HEK293 (cell line): ENCODE data around the gene PKN3.

Source experiments
- CTCF ChIA-PET: fragments of 350-600 bp; formaldehyde crosslinking; extraction: SDS; loops from one replicate; lab custom pipeline; 2021; ENCODE audit warnings: antibody characterized with exemption; lab: Yijun Ruan, JAX
- POLR2A ChIA-PET: fragments of 300-600 bp; formaldehyde crosslinking; extraction: SDS; loops from one replicate; lab custom pipeline; 2020; ENCODE audit warnings: antibody characterized with exemption, inconsistent platforms; lab: Yijun Ruan, JAX
- H3K27ac ChIP-seq: fragments of 200-500 bp; sonication (Bioruptor generic); 2 replicates; pipeline ENCODE4 v1.5.1; 2014; ENCODE audit warnings: low read depth, low read length, control low read depth, inconsistent platforms; ENCODE audit errors: extremely low read depth
- H3K36me3 ChIP-seq, 2 experiments: fragments of 200-500 bp in 1 of 2; sonication (Bioruptor generic) in 1 of 2; 1 replicate in 1 of 2; 2 replicates in 1 of 2; pipeline ENCODE4 v1.5.1; 2014 to 2017; ENCODE audit warnings: inconsistent platforms in 2 of 2, low read length in 2 of 2; ENCODE audit not compliant: control insufficient read depth in 2 of 2, insufficient read depth in 1 of 2
- H3K4me1 ChIP-seq: fragments of 200-500 bp; sonication (Bioruptor generic); 2 replicates; pipeline ENCODE4 v1.5.1; 2014; ENCODE audit warnings: mild to moderate bottlenecking, low read length, inconsistent platforms; ENCODE audit not compliant: control insufficient read depth, insufficient read depth
- H3K4me3 ChIP-seq: 2 replicates; pipeline ENCODE4 v1.5.1; 2011; ENCODE audit warnings: low read depth, mild to moderate bottlenecking, control low read depth, low read length, moderate library complexity
- H3K9me3 ChIP-seq: fragments of 200-500 bp; sonication (Bioruptor generic); 2 replicates; pipeline ENCODE4 v1.5.1; 2014; ENCODE audit warnings: low read depth, low read length, inconsistent platforms; ENCODE audit not compliant: control insufficient read depth, insufficient read depth
- KLF10 ChIP-seq: fragments of 450-650 bp; IDR thresholded peaks from 2 replicates; pipeline ENCODE4 v1.5.1; 2018; ENCODE audit warnings: missing biosample characterization, mild to moderate bottlenecking, missing genetic modification characterization
- SETDB1 ChIP-seq: IDR thresholded peaks from one replicate; pipeline ENCODE4 v1.6.1; 2017; ENCODE audit warnings: mild to moderate bottlenecking, low read length, moderate library complexity, mixed read lengths; ENCODE audit not compliant: insufficient read length
- SP2 ChIP-seq: fragments of 450-650 bp; formaldehyde crosslinking; IDR thresholded peaks from 2 replicates; pipeline ENCODE4 v1.5.1; 2016; ENCODE audit warnings: missing biosample characterization, missing genetic modification characterization
- SP3 ChIP-seq: fragments of 450-650 bp; formaldehyde crosslinking; IDR thresholded peaks from 2 replicates; pipeline ENCODE4 v1.5.1; 2016; ENCODE audit warnings: missing biosample characterization, missing genetic modification characterization
- YY2 ChIP-seq: fragments of 450-650 bp; formaldehyde crosslinking; IDR thresholded peaks from 2 replicates; pipeline ENCODE4 v1.5.1; 2016; ENCODE audit warnings: missing biosample characterization, missing genetic modification characterization
- ZBTB1 ChIP-seq: fragments of 450-650 bp; formaldehyde crosslinking; IDR thresholded peaks from 2 replicates; pipeline ENCODE4 v1.5.1; 2016; ENCODE audit warnings: missing biosample characterization, missing genetic modification characterization
- ZBTB8A ChIP-seq: fragments of 450-650 bp; formaldehyde crosslinking; IDR thresholded peaks from 2 replicates; pipeline ENCODE4 v1.5.1; 2016; ENCODE audit warnings: missing biosample characterization, missing genetic modification characterization
- ZFP41 ChIP-seq: fragments of 450-650 bp; formaldehyde crosslinking; IDR thresholded peaks from 2 replicates; pipeline ENCODE4 v1.5.1; 2016; ENCODE audit warnings: missing biosample characterization, missing genetic modification characterization, borderline replicate concordance
- ZFP69B ChIP-seq: fragments of 450-650 bp; formaldehyde crosslinking; IDR thresholded peaks from 2 replicates; pipeline ENCODE4 v1.5.1; 2016; ENCODE audit warnings: missing biosample characterization, missing genetic modification characterization
- ZNF2 ChIP-seq: fragments of 450-650 bp; formaldehyde crosslinking; IDR thresholded peaks from 2 replicates; pipeline ENCODE4 v1.5.1; 2016; ENCODE audit warnings: missing biosample characterization, missing genetic modification characterization
- ZNF23 ChIP-seq: fragments of 450-650 bp; formaldehyde crosslinking; IDR thresholded peaks from 2 replicates; pipeline ENCODE4 v1.5.1; 2016; ENCODE audit warnings: missing biosample characterization, missing genetic modification characterization, borderline replicate concordance
- ZNF324 ChIP-seq: fragments of 450-650 bp; formaldehyde crosslinking; IDR thresholded peaks from 2 replicates; pipeline ENCODE4 v1.5.1; 2016; ENCODE audit warnings: missing biosample characterization, missing genetic modification characterization
- ZNF423 ChIP-seq: fragments of 450-650 bp; formaldehyde crosslinking; IDR thresholded peaks from 2 replicates; pipeline ENCODE4 v1.5.1; 2016; ENCODE audit warnings: missing biosample characterization, missing genetic modification characterization
- ZNF48 ChIP-seq: fragments of 450-650 bp; formaldehyde crosslinking; IDR thresholded peaks from 2 replicates; pipeline ENCODE4 v1.5.1; 2016; ENCODE audit warnings: missing biosample characterization, missing genetic modification characterization
- ZNF677 ChIP-seq: fragments of 450-650 bp; IDR thresholded peaks from 2 replicates; pipeline ENCODE4 v1.5.0; 2018; ENCODE audit warnings: missing biosample characterization, mild to moderate bottlenecking, missing genetic modification characterization, moderate library complexity
- ZNF76 ChIP-seq: fragments of 450-650 bp; formaldehyde crosslinking; IDR thresholded peaks from 2 replicates; pipeline ENCODE4; 2016; ENCODE audit warnings: low read depth, missing biosample characterization, missing genetic modification characterization, borderline replicate concordance
- ZNF785 ChIP-seq: fragments of 450-650 bp; formaldehyde crosslinking; IDR thresholded peaks from 2 replicates; pipeline ENCODE4 v1.5.1; 2016; ENCODE audit warnings: missing biosample characterization, missing genetic modification characterization
- ZNF830 ChIP-seq: fragments of 450-650 bp; IDR thresholded peaks from 2 replicates; pipeline ENCODE4 v1.5.0; 2018; ENCODE audit warnings: missing biosample characterization, missing genetic modification characterization, low read depth, mild to moderate bottlenecking, moderate library complexity
- TF ChIP-seq, protein P1 (sequence below): fragments of 450-650 bp; formaldehyde crosslinking; IDR thresholded peaks from 2 replicates; pipeline ENCODE4 v1.5.1; 2016; ENCODE audit warnings: missing biosample characterization, missing genetic modification characterization
- TF ChIP-seq, protein P2 (sequence below): fragments of 450-650 bp; formaldehyde crosslinking; IDR thresholded peaks from 2 replicates; pipeline ENCODE4 v1.5.1; 2016; ENCODE audit warnings: missing biosample characterization, missing genetic modification characterization
- TF ChIP-seq, protein P3 (sequence below): fragments of 450-650 bp; formaldehyde crosslinking; conservative IDR thresholded peaks from 2 replicates; pipeline ENCODE4 v1.5.1; 2016; ENCODE audit warnings: low read depth, missing biosample characterization, missing genetic modification characterization
- TF ChIP-seq, protein P4 (sequence below): fragments of 450-650 bp; formaldehyde crosslinking; IDR thresholded peaks from 2 replicates; pipeline ENCODE4 v1.5.1; 2016; ENCODE audit warnings: missing biosample characterization, missing genetic modification characterization
- TF ChIP-seq, protein P5 (sequence below): fragments of 450-650 bp; formaldehyde crosslinking; IDR thresholded peaks from 2 replicates; pipeline ENCODE4 v1.5.1; 2016; ENCODE audit warnings: missing biosample characterization, missing genetic modification characterization

Gene PKN3

DNA sequence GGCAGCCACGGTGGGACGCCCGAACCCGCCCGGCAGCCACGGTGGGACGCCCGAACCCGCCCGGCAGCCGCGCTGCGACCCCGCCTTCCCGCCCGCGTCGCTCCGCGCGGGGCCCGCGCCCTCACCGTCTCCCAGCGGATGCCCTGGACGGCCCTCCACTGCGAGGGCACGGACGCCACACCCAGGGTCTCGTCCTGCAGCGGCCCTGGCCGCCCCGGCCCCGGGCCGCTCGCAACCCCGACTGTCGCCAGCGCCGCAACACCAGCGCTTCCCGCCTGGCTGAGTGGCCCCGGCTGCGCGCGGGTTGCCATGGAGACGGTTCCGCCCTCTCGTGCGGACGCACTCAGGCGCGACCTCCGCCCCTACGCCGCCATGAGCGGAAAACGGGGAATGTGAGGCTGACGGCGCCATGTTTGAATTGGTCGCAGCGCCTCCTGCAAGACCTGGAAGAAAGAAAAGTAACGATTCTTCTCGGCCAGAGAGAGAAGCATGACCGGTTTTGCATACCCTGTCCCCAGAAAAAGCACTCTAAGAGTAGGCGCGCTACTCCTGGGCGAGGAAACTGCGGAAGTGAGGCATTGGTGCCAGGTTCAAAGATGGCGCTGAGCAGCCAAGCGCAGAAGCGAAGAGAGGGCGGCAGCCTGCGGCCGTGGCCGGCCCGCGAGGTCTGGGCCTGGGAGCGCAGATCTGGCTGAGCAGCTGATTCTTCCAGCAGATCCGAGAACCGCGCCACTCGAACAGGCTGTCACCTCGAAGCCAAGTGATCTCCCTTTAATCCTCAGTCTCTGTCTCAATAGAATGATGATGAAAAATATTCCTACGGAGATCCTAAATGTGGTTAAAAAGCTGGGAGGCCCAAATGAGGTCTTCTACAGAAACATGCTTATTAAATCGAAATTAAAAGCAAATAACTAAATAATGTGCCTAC, 45.6 kb upstream of the PKN3 start, which contains the start of gene DYNC2I2:
DYNC2I2 (minus strand) TSS at position 432 of the 928 bp plus-strand sequence; CDS start at position 311, 121 bp downstream.
- no peaks in the 10 kb centered on the region for H3K4me1 ChIP-seq
- H3K27ac ChIP-seq: peak within 1 kb of the TSS; percentile 90
- peaks cover 0 to 2% of the 10 kb centered on the region in 2 experiments; a peak in 2 of 3 replicates for H3K36me3 ChIP-seq
- ChIA-PET POLR2A (interaction anchor here (1.6 to 1.8 kb wide), 3 partner anchors 21 to 33 kb away, joined by 4 to 12 read pairs (median 6); partner anchors contain the start of gene SET), CTCF (interaction anchor here (0.6 kb wide), 2 partner anchors 215 to 332 kb away, joined by 3 read pairs; no protein-coding TSS in a partner anchor)
- no peaks in the 10 kb centered on the region for H3K9me3 ChIP-seq
- H3K4me3 ChIP-seq: peak within 1 kb of the TSS; percentile 69
- TF ChIP-seq ZNF785 (tag by site-specific recombination) (no peak), ZNF830 (tag by site-specific recombination) (no peak), ZNF2 (tag by site-specific recombination) (peak; percentile 95), ZNF48 (no peak), ZNF423 (tag by site-specific recombination) (no peak), ZNF677 (tag by site-specific recombination) (0 out of 2 replicates have a peak, but pooled peaks have one; percentile 35), SP3 (tag by site-specific recombination) (peak; percentile 98), ZNF23 (tag by site-specific recombination) (no peak), ZFP69B (tag by site-specific recombination) (0 out of 2 replicates have a peak, but pooled peaks have one; percentile 48), ZBTB1 (tag by site-specific recombination) (peak; percentile 100), ZFP41 (tag by site-specific recombination) (no peak), YY2 (tag by site-specific recombination) (peak; percentile 99), ZBTB8A (tag by site-specific recombination) (peak; percentile 70), SETDB1 (no peak), ZNF324 (peak; percentile 97), KLF10 (tag by site-specific recombination) (peak; percentile 45; the same call in 1 of the 2 replicates), ZNF76 (tag by site-specific recombination) (peak; percentile 94), SP2 (peak; percentile 85)
- TF ChIP-seq, protein P1, sequence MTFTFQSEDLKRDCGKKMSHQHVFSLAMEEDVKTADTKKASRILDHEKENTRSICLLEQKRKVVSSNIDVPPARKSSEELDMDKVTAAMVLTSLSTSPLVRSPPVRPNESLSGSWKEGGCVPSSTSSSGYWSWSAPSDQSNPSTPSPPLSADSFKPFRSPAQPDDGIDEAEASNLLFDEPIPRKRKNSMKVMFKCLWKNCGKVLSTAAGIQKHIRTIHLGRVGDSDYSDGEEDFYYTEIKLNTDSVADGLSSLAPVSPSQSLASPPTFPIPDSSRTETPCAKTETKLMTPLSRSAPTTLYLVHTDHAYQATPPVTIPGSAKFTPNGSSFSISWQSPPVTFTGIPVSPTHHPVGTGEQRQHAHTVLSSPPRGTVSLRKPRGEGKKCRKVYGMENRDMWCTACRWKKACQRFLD (tag by site-specific recombination): no peak
- TF ChIP-seq, protein P2, sequence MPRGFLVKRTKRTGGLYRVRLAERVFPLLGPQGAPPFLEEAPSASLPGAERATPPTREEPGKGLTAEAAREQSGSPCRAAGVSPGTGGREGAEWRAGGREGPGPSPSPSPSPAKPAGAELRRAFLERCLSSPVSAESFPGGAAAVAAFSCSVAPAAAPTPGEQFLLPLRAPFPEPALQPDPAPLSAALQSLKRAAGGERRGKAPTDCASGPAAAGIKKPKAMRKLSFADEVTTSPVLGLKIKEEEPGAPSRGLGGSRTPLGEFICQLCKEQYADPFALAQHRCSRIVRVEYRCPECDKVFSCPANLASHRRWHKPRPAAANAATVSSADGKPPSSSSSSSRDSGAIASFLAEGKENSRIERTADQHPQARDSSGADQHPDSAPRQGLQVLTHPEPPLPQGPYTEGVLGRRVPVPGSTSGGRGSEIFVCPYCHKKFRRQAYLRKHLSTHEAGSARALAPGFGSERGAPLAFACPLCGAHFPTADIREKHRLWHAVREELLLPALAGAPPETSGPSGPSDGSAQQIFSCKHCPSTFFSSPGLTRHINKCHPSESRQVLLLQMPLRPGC: peak; percentile 90
- TF ChIP-seq, protein P3, sequence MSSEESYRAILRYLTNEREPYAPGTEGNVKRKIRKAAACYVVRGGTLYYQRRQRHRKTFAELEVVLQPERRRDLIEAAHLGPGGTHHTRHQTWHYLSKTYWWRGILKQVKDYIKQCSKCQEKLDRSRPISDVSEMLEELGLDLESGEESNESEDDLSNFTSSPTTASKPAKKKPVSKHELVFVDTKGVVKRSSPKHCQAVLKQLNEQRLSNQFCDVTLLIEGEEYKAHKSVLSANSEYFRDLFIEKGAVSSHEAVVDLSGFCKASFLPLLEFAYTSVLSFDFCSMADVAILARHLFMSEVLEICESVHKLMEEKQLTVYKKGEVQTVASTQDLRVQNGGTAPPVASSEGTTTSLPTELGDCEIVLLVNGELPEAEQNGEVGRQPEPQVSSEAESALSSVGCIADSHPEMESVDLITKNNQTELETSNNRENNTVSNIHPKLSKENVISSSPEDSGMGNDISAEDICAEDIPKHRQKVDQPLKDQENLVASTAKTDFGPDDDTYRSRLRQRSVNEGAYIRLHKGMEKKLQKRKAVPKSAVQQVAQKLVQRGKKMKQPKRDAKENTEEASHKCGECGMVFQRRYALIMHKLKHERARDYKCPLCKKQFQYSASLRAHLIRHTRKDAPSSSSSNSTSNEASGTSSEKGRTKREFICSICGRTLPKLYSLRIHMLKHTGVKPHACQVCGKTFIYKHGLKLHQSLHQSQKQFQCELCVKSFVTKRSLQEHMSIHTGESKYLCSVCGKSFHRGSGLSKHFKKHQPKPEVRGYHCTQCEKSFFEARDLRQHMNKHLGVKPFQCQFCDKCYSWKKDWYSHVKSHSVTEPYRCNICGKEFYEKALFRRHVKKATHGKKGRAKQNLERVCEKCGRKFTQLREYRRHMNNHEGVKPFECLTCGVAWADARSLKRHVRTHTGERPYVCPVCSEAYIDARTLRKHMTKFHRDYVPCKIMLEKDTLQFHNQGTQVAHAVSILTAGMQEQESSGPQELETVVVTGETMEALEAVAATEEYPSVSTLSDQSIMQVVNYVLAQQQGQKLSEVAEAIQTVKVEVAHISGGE (tag by site-specific recombination): peak; percentile 57
- TF ChIP-seq, protein P4, sequence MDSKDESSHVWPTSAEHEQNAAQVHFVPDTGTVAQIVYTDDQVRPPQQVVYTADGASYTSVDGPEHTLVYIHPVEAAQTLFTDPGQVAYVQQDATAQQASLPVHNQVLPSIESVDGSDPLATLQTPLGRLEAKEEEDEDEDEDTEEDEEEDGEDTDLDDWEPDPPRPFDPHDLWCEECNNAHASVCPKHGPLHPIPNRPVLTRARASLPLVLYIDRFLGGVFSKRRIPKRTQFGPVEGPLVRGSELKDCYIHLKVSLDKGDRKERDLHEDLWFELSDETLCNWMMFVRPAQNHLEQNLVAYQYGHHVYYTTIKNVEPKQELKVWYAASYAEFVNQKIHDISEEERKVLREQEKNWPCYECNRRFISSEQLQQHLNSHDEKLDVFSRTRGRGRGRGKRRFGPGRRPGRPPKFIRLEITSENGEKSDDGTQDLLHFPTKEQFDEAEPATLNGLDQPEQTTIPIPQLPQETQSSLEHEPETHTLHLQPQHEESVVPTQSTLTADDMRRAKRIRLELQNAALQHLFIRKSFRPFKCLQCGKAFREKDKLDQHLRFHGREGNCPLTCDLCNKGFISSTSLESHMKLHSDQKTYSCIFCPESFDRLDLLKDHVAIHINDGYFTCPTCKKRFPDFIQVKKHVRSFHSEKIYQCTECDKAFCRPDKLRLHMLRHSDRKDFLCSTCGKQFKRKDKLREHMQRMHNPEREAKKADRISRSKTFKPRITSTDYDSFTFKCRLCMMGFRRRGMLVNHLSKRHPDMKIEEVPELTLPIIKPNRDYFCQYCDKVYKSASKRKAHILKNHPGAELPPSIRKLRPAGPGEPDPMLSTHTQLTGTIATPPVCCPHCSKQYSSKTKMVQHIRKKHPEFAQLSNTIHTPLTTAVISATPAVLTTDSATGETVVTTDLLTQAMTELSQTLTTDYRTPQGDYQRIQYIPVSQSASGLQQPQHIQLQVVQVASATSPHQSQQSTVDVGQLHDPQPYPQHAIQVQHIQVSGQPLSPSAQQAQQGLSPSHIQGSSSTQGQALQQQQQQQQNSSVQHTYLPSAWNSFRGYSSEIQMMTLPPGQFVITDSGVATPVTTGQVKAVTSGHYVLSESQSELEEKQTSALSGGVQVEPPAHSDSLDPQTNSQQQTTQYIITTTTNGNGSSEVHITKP: peak; percentile 58; the same call in 1 of the 2 replicates
- TF ChIP-seq, protein P5, sequence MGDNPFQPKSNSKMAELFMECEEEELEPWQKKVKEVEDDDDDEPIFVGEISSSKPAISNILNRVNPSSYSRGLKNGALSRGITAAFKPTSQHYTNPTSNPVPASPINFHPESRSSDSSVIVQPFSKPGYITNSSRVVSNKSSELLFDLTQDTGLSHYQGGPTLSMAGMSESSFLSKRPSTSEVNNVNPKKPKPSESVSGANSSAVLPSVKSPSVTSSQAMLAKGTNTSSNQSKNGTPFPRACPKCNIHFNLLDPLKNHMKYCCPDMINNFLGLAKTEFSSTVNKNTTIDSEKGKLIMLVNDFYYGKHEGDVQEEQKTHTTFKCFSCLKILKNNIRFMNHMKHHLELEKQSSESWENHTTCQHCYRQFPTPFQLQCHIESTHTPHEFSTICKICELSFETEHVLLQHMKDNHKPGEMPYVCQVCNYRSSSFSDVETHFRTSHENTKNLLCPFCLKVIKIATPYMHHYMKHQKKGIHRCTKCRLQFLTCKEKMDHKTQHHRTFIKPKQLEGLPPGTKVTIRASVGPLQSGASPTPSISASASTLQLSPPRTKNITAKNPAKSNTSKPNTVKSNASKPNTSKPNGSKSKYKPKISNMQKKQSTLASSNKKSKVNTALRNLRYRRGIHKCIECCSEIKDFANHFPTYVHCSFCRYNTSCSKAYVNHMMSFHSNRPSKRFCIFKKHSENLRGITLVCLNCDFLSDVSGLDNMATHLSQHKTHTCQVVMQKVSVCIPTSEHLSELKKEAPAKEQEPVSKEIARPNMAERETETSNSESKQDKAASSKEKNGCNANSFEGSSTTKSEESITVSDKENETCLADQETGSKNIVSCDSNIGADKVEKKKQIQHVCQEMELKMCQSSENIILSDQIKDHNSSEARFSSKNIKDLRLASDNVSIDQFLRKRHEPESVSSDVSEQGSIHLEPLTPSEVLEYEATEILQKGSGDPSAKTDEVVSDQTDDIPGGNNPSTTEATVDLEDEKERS (tag by site-specific recombination): peak; percentile 89; the same call in 1 of the 2 replicates
